SU-DHL-6 (cell line): ENCODE results near the gene CIT.

Experiments
- EZH2phosphoT487 ChIP-seq: fragments of 200-600 bp; sonication (generic), shearing (Covaris generic); conservative IDR thresholded peaks from 2 replicates; pipeline ENCODE4 v1.6.1; 2018; ENCODE audit warnings: mild to moderate bottlenecking, antibody characterized with exemption, low read length, moderate library complexity, mixed read lengths
- TF ChIP-seq, protein P1 (sequence below): fragments of 200-600 bp; sonication (generic); IDR thresholded peaks from one replicate; pipeline ENCODE4 v1.5.1; 2017; ENCODE audit warnings: antibody characterized with exemption, mild to moderate bottlenecking, low read length, moderate library complexity; ENCODE audit not compliant: insufficient read depth, poor library complexity, severe bottlenecking

DNA sequence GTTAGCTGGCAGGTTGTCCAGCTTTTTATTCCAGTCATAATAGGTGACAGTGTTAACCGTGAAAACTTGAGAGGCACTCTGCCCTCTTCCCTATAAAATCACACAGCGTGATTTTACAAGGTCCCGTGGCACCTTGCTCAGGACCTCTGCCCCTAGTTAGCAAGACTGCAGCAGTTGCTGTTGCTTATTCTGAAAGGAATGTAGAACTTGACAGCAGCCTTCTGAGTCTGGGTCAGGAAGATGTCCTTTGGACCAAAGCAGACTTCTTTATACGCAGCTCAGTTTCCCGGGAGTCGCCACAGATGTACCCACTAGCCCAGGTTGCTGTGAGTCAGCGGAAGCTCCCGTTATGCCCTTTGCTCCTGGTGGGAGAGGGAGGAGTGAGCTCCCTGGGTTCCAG, 196.0 kb downstream of the CIT start:
- TF ChIP-seq, protein P1, sequence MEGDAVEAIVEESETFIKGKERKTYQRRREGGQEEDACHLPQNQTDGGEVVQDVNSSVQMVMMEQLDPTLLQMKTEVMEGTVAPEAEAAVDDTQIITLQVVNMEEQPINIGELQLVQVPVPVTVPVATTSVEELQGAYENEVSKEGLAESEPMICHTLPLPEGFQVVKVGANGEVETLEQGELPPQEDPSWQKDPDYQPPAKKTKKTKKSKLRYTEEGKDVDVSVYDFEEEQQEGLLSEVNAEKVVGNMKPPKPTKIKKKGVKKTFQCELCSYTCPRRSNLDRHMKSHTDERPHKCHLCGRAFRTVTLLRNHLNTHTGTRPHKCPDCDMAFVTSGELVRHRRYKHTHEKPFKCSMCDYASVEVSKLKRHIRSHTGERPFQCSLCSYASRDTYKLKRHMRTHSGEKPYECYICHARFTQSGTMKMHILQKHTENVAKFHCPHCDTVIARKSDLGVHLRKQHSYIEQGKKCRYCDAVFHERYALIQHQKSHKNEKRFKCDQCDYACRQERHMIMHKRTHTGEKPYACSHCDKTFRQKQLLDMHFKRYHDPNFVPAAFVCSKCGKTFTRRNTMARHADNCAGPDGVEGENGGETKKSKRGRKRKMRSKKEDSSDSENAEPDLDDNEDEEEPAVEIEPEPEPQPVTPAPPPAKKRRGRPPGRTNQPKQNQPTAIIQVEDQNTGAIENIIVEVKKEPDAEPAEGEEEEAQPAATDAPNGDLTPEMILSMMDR: no peak
- no peak for TF ChIP-seq EZH2phosphoT487
